Islet precursor cell (in vitro differentiated cells): ENCODE results near the gene RCN2.
"Not testable (repeated sequence)": the region's sequence is repeated elsewhere in the genome, so short reads cannot be mapped to it uniquely, and the experiment has no call there.

Experiments
- DNase-seq: peaks from one replicate; pipeline ENCODE4 v3.0.0-alpha.2; 2018

RCN2 gene

GRCh38 chr15:76935620-76936019 lies 4.1 kb downstream of the RCN2 start:
- no peak for DNase-seq

- no peak for DNase-seq
These were observed 5.1 kb downstream of the RCN2 start for GRCh38 chr15:76936671-76937070.

- DNase-seq: no peak
These were observed 7.2 kb downstream of the RCN2 start for GRCh38 chr15:76938752-76939151.

GRCh38 chr15:76939715-76940114 lies 8.2 kb downstream of the RCN2 start:
- DNase-seq: no peak

GRCh38 chr15:76941636-76942035 lies 10.1 kb downstream of the RCN2 start:
- no peak for DNase-seq

GRCh38 chr15:76942331-76942730 lies 10.8 kb downstream of the RCN2 start:
- no peak for DNase-seq

- no peak for DNase-seq
These were observed 14.0 kb downstream of the RCN2 start for GRCh38 chr15:76945494-76946093.

- DNase-seq: no peak
These were observed 15.9 kb downstream of the RCN2 start for GRCh38 chr15:76947454-76947853.

- DNase-seq: no peak
These were observed 19.7 kb downstream of the RCN2 start for GRCh38 chr15:76951220-76951619.

- DNase-seq: no peak
These were observed 22.4 kb downstream of the RCN2 start for GRCh38 chr15:76953913-76954312.

- peak; percentile 47 for DNase-seq
These were observed 23.2 kb downstream of the RCN2 start for GRCh38 chr15:76954744-76955143.

GRCh38 chr15:76961268-76962011 lies 29.9 kb downstream of the RCN2 start:
- peak; percentile 47 for DNase-seq

- DNase-seq: no peak
These were observed 30.9 kb downstream of the RCN2 start for GRCh38 chr15:76962337-76963013.

GRCh38 chr15:76963596-76963995 lies 32.0 kb downstream of the RCN2 start:
- DNase-seq: no peak

- no peak for DNase-seq
These were observed 32.6 kb downstream of the RCN2 start for GRCh38 chr15:76964157-76964556.

GRCh38 chr15:76966051-76966450 lies 34.5 kb downstream of the RCN2 start:
- not testable (repeated sequence) for DNase-seq

GRCh38 chr15:76967067-76967466 lies 35.5 kb downstream of the RCN2 start:
- DNase-seq: peak; percentile 46

GRCh38 chr15:76968306-76968705 lies 36.8 kb downstream of the RCN2 start:
- peak; percentile 63 for DNase-seq

- peak; percentile 49 for DNase-seq
These were observed 41.1 kb downstream of the RCN2 start for GRCh38 chr15:76972389-76973361.

- DNase-seq: peak; percentile 64
These were observed 41.8 kb downstream of the RCN2 start for GRCh38 chr15:76973362-76973743.

GRCh38 chr15:76973906-76974305 lies 42.4 kb downstream of the RCN2 start:
- DNase-seq: peak; percentile 13

- DNase-seq: peak; percentile 44
These were observed 43.0 kb downstream of the RCN2 start for GRCh38 chr15:76974456-76975036.

GRCh38 chr15:76976141-76976540 lies 44.6 kb downstream of the RCN2 start:
- DNase-seq: no peak
